ENCODE results near the gene PINLYP.

DNA sequence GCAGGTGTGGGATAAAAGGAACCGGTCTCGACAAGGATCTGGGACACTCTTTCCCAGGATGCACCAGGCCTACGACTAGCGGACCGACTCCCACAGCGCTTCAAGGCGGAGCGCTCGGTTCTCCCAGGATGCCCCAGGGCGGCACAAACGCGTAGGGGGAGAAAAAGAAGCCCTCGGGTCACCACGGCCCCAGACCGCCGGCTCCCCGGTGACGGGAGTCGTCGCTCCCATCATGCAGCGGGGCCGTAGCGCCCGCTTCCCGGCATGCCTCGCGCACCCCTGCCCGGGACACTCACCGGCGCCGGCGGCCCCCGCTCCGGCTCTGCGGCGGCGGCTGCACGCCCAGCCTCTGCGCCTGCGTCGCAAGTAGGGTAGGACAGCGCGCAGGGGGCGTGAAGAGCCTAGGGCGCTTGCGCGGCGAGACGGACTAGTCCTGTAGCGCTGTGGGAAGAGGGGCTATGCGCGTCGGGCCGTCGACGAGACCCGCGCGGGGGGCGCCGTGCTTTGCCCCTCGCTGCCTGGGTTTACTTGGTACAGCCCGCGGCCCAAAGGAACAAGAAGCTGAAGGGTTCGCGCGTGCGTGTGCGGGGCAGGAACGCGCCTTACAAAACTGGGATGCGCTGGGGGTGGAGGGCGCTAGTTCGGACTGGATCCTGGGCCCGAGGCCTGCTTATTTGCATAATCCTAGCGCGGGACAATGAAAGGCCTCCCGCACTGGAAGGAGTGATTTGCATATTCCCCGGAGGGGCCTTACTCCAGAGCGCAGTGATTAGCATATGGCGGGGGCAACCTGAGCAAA, 43.9 kb downstream of the PINLYP start, which contains the start of gene ZNF428:
- TF ChIP-seq, protein P1, sequence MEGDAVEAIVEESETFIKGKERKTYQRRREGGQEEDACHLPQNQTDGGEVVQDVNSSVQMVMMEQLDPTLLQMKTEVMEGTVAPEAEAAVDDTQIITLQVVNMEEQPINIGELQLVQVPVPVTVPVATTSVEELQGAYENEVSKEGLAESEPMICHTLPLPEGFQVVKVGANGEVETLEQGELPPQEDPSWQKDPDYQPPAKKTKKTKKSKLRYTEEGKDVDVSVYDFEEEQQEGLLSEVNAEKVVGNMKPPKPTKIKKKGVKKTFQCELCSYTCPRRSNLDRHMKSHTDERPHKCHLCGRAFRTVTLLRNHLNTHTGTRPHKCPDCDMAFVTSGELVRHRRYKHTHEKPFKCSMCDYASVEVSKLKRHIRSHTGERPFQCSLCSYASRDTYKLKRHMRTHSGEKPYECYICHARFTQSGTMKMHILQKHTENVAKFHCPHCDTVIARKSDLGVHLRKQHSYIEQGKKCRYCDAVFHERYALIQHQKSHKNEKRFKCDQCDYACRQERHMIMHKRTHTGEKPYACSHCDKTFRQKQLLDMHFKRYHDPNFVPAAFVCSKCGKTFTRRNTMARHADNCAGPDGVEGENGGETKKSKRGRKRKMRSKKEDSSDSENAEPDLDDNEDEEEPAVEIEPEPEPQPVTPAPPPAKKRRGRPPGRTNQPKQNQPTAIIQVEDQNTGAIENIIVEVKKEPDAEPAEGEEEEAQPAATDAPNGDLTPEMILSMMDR (conservative IDR thresholded peaks at IDR 0.05 in 1 of 2, IDR thresholded peaks at IDR 0.05 in 1 of 2; ENCODE audit: extremely low read depth in 1 of 2, insufficient read depth in 1 of 2, low read depth in 1 of 2, low read length in 2 of 2), result no peak
- no peak for TF ChIP-seq EZH2 (IDR thresholded peaks at IDR 0.05; ENCODE audit: borderline replicate concordance, low read length)

Data from mammary epithelial cell (primary cell).